Hepatocyte (in vitro differentiated cells): ENCODE measurements around the gene MRTFA. TPM values are rescaled to one million over a fixed set of nuclear protein-coding genes. Genes with fewer than 3 reads are reported as not detected.

Experiments
- DNase-seq: peaks from one replicate; pipeline ENCODE4 v3.0.0-alpha.2; 2016; ENCODE audit warnings: low spot score
- H2AFZ ChIP-seq: fragments of 200-600 bp; sonication (generic); 2 replicates; pipeline ENCODE4 v1.6.0; 2016; ENCODE audit warnings: antibody characterized with exemption, mild to moderate bottlenecking
- H3K27ac ChIP-seq: fragments of 200-600 bp; sonication (generic); 2 replicates; pipeline ENCODE4 v1.5.1; 2016; ENCODE audit warnings: mild to moderate bottlenecking
- H3K27me3 ChIP-seq: fragments of 200-600 bp; sonication (generic); 2 replicates; pipeline ENCODE4 v1.6.1; 2016
- H3K36me3 ChIP-seq: fragments of 200-600 bp; sonication (generic); replicated peaks from 2 replicates; pipeline ENCODE4 v1.5.1; 2016; ENCODE audit warnings: low read depth; ENCODE audit not compliant: insufficient read depth
- H3K4me1 ChIP-seq: fragments of 200-600 bp; sonication (generic); 2 replicates; pipeline ENCODE4 v1.5.1; 2016; ENCODE audit warnings: mild to moderate bottlenecking, moderate library complexity; ENCODE audit not compliant: insufficient read depth
- H3K4me2 ChIP-seq: fragments of 200-600 bp; sonication (generic); 2 replicates; pipeline ENCODE4 v1.6.0; 2016
- H3K4me3 ChIP-seq: fragments of 200-600 bp; sonication (generic); 2 replicates; pipeline ENCODE4 v1.5.1; 2016; ENCODE audit warnings: mild to moderate bottlenecking
- H3K79me2 ChIP-seq: fragments of 200-600 bp; sonication (generic); 2 replicates; pipeline ENCODE4 v1.6.0; 2017; ENCODE audit warnings: mild to moderate bottlenecking
- H3K9me2 ChIP-seq: fragments of 200-600 bp; sonication (generic); replicated peaks from 2 replicates; pipeline ENCODE4 v1.6.0; 2017; ENCODE audit warnings: mild to moderate bottlenecking; ENCODE audit not compliant: insufficient read depth
- H3K9me3 ChIP-seq: fragments of 200-600 bp; sonication (generic); 2 replicates; pipeline ENCODE4 v1.5.1; 2016; ENCODE audit warnings: low read depth, mild to moderate bottlenecking
- H4K20me1 ChIP-seq: fragments of 200-600 bp; sonication (generic); 2 replicates; pipeline ENCODE4 v1.6.0; 2016; ENCODE audit warnings: mild to moderate bottlenecking; ENCODE audit not compliant: insufficient read depth, poor library complexity, severe bottlenecking
- EZH2 ChIP-seq: fragments of 200-600 bp; sonication (generic); IDR thresholded peaks from 2 replicates; pipeline ENCODE4 v1.6.1; 2016; ENCODE audit warnings: antibody characterized with exemption, mild to moderate bottlenecking, borderline replicate concordance
- EZH2phosphoT487 ChIP-seq: fragments of 200-600 bp; sonication (generic); IDR thresholded peaks from one replicate; pipeline ENCODE4 v1.6.1; 2018; ENCODE audit warnings: antibody characterized with exemption, mild to moderate bottlenecking, low read depth, moderate library complexity; ENCODE audit not compliant: unreplicated experiment, severe bottlenecking
- WGBS: methylation state at CpG from one replicate; pipeline ENCODE4 v1.1.6; 2016; ENCODE audit warnings: low lambda C conversion rate; ENCODE audit errors: missing lambda C conversion rate; 5-methylcytosine and 5-hydroxymethylcytosine counted together
- polyA plus RNA-seq: library from polyadenylated mRNA; unstranded; fragments of >200 nt; fragmentation: Nextera tagmentation; extraction: Ambion mirVana; gene quantifications from 2 replicates; pipeline ENCODE4 v1.2.1, GENCODE V29; 2016
- total RNA-seq: library from RNA; depleted of rRNA; stranded (reverse); fragments of >200 nt; gene quantifications from 2 replicates; pipeline ENCODE4 v1.2.3, GENCODE V29; 2014
- TF ChIP-seq, protein P1 (sequence below): fragments of 200-600 bp; sonication (generic); IDR thresholded peaks from 2 replicates; pipeline ENCODE4 v1.5.1; 2016; ENCODE audit warnings: antibody characterized with exemption, mild to moderate bottlenecking; ENCODE audit not compliant: poor library complexity

Gene MRTFA
- total and polyA plus RNA-seq, 2 experiments from 2014 or later, result 19.0 to 29.7 TPM

DNA sequence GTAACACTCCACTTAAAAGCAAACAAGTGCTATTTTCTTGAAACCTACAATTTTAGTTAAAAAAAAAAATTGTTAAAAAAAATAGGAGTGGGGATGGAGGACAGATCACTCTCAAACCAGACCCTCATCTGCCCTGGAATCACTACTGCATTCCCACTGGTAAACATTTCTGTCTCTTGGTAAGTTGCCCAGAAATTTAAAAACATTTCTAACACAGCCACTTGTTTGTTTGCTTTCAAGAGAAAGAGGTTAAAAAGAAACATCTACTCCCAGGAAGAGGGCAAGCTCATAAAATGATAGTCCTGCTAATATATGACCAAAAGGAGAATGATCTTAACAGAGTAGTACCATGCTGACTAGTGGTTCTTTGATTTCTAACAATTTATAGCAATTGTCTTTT, 182.8 kb downstream of the MRTFA start:
- DNase-seq, result no peak
- Histone ChIP-seq H3K9me2 (no peaks in the 10 kb centered on the region), H3K79me2 (peaks cover 26% of the 10 kb centered on the region), H3K4me1 (no peaks in the 10 kb centered on the region), H3K9me3 (no peaks in the 10 kb centered on the region), H3K4me3 (no peak overlapping the region), H3K36me3 (no peaks in the 10 kb centered on the region), H2AFZ (no peak overlapping the region), H3K27me3 (no peaks in the 10 kb centered on the region), H3K4me2 (peak overlapping the region; percentile 49), H4K20me1 (peaks cover 3% of the 10 kb centered on the region), H3K27ac (peak overlapping the region; percentile 28)
- TF ChIP-seq, protein P1, sequence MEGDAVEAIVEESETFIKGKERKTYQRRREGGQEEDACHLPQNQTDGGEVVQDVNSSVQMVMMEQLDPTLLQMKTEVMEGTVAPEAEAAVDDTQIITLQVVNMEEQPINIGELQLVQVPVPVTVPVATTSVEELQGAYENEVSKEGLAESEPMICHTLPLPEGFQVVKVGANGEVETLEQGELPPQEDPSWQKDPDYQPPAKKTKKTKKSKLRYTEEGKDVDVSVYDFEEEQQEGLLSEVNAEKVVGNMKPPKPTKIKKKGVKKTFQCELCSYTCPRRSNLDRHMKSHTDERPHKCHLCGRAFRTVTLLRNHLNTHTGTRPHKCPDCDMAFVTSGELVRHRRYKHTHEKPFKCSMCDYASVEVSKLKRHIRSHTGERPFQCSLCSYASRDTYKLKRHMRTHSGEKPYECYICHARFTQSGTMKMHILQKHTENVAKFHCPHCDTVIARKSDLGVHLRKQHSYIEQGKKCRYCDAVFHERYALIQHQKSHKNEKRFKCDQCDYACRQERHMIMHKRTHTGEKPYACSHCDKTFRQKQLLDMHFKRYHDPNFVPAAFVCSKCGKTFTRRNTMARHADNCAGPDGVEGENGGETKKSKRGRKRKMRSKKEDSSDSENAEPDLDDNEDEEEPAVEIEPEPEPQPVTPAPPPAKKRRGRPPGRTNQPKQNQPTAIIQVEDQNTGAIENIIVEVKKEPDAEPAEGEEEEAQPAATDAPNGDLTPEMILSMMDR, result no peak
- TF ChIP-seq EZH2phosphoT487 (no peak), EZH2 (no peak)

DNA sequence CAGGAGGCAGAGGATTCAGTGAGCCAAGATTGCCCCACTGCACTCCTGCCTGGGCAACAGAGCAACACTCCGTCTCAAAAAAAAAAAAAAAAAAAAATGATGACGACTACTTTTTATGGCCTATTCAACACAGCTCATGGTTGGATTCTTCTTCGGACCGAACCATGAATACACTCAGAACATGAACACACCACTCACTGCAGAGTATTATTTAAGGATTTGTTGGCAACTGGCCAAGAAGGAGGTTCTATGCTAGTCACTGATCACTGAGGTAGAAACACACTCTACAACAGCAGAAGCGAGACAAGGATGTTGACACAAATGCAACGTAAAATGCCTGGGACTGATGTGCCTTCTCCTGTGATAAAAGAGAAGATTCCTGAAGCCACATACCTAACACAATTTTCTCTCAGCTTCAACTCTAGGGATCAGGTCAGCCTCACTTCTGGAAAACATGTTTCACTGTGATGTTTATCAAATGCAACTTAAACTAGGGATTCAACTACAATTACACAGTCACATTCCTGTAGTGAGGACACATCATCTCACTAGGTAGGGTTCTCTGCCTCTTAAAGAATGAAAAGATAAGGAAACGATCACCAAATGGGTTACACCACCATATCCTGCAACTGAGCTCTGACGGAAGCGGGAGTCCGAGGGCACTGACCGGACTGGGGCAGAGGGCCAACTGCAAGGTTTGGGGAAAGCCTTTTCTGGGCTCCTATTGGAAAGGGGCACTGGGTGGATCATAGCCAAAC, 183.6 kb downstream of the MRTFA start:
- DNase-seq, result peak; percentile 10
- H3K27ac ChIP-seq, result peak overlapping the region; percentile 28
- H4K20me1 ChIP-seq, result peaks cover 3% of the 10 kb centered on the region
- no peaks in the 10 kb centered on the region for H3K9me3 ChIP-seq
- H3K4me2 ChIP-seq, result peak overlapping the region; percentile 49
- TF ChIP-seq EZH2 (no peak), EZH2phosphoT487 (no peak)
- TF ChIP-seq, protein P1, result no peak
- H3K4me3 ChIP-seq, result no peak overlapping the region
- H3K4me1 ChIP-seq, result no peaks in the 10 kb centered on the region
- no peaks in the 10 kb centered on the region for H3K27me3 ChIP-seq
- H3K9me2 ChIP-seq, result no peaks in the 10 kb centered on the region
- H3K79me2 ChIP-seq, result peaks cover 32% of the 10 kb centered on the region
- H2AFZ ChIP-seq, result no peak overlapping the region
- no peaks in the 10 kb centered on the region for H3K36me3 ChIP-seq
- 82% methylated on average over 11 of the region's 11 CpGs for WGBS

DNA sequence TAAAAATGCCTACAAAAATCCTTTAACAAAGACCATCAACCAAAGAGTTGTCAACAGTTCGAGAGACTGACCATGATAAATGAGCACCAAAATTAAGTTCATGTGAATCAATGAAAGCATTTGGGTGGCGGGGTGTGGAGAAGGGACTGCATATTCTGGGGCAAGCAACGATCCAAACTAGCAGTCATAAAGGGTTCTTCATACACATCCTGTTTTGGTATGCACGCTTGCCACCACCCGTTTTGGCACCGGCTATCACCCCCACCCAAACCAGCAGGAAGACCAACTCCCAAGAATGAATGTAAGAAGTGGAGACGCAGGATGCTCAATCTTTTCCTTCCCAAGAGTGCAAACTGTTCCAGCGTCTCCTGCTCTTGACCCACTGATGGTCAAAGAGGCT, 185.3 kb downstream of the MRTFA start:
- H4K20me1 ChIP-seq, result peaks cover 3% of the 10 kb centered on the region
- H3K4me2 ChIP-seq, result no peak overlapping the region
- H3K9me3 ChIP-seq, result no peaks in the 10 kb centered on the region
- H3K4me1 ChIP-seq, result no peaks in the 10 kb centered on the region
- H3K36me3 ChIP-seq, result no peaks in the 10 kb centered on the region
- H3K27me3 ChIP-seq, result no peaks in the 10 kb centered on the region
- WGBS, result 92% methylated on average over 8 of the region's 8 CpGs
- H3K9me2 ChIP-seq, result no peaks in the 10 kb centered on the region
- no peak overlapping the region for H2AFZ ChIP-seq
- H3K27ac ChIP-seq, result no peak overlapping the region
- no peak for DNase-seq
- TF ChIP-seq EZH2phosphoT487 (no peak), EZH2 (no peak)
- TF ChIP-seq, protein P1, result no peak
- peaks cover 47% of the 10 kb centered on the region for H3K79me2 ChIP-seq
- no peak overlapping the region for H3K4me3 ChIP-seq
